Esophagus squamous epithelium (tissue), 4 donors: ENCODE data around the gene BCAR3.

Experiments
- POLR2A ChIP-seq, 4 donors: fragments of 450-650 bp; IDR thresholded peaks; one replicate each; pipeline ENCODE4 v1.6.1; 2017; ENCODE audit warnings: antibody characterized with exemption in 4 of 4, mild to moderate bottlenecking in 4 of 4, moderate library complexity in 3 of 4
- TF ChIP-seq, protein P1 (sequence below), 6 experiments: fragments of 450-650 bp in 4 of 6; fragments of 200-600 bp in 2 of 6; sonication (generic) in 2 of 6; IDR thresholded peaks; one replicate each; pipeline ENCODE4 v1.5.1; 2016 to 2019; ENCODE audit warnings: antibody characterized with exemption in 6 of 6, mild to moderate bottlenecking in 4 of 6, moderate library complexity in 4 of 6

DNA sequence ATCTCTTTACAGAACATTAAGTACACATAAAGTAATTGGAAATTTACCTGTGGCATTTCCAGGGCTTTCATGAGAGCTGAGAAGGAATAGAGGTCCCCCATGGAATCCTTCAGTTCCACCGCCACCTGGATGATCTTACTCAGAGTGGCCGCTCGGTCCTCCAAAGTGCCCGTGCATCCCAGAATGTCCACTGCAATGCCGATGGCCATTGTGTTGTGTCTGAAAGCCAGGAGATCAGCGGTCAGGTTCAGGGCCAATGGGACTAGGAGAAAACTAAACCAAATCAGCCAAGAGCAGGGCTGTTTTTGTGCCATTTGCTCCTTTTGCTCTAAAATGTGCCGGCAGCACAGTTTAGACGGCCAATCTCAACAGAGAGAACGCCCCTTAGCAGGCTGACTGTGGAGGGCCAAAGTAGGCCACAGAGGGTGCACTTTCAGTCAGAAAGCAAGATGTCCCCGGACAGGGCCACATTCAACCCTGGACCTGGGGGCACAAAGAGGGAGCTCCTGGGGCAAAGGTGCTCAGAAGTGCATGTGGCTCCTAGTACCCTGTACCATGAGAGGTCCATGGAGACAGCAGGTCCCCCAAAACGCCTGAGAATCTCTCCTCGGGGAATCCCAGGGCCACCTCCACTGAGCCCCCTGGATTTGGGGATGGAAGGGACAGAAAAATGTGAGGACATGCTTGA is 109.9 kb downstream of the BCAR3 start:
- TF ChIP-seq, protein P1, sequence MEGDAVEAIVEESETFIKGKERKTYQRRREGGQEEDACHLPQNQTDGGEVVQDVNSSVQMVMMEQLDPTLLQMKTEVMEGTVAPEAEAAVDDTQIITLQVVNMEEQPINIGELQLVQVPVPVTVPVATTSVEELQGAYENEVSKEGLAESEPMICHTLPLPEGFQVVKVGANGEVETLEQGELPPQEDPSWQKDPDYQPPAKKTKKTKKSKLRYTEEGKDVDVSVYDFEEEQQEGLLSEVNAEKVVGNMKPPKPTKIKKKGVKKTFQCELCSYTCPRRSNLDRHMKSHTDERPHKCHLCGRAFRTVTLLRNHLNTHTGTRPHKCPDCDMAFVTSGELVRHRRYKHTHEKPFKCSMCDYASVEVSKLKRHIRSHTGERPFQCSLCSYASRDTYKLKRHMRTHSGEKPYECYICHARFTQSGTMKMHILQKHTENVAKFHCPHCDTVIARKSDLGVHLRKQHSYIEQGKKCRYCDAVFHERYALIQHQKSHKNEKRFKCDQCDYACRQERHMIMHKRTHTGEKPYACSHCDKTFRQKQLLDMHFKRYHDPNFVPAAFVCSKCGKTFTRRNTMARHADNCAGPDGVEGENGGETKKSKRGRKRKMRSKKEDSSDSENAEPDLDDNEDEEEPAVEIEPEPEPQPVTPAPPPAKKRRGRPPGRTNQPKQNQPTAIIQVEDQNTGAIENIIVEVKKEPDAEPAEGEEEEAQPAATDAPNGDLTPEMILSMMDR (IDR thresholded peaks at IDR 0.05) = no peak
- TF ChIP-seq POLR2A (IDR thresholded peaks at IDR 0.05) = no peak
